Liver (tissue), 9 donors: ENCODE data around the gene ZNF408. TPM values are rescaled to one million over a fixed set of nuclear protein-coding genes. Genes with fewer than 3 reads are reported as not detected.
A peak's percentile ranks its signal among the peaks of the same experiment; 100 is the strongest.

Source experiments
- DNase-seq: peaks from one replicate; pipeline ENCODE4 v3.0.0-alpha.2; 2017; ENCODE audit warnings: low spot score
- H3K27ac ChIP-seq, 2 donors: one replicate each; pipeline ENCODE4 v1.7.0; 2013; ENCODE audit warnings: inconsistent platforms in 2 of 2, low read length in 2 of 2, control low read depth in 1 of 2, low read depth in 1 of 2, mild to moderate bottlenecking in 1 of 2
- H3K27me3 ChIP-seq, 4 donors: one replicate each; pipeline versions ENCODE4 v1.6.1 to v1.7.0; 2013; ENCODE audit warnings: low read length in 3 of 4, inconsistent platforms in 1 of 4, mild to moderate bottlenecking in 1 of 4, moderate library complexity in 1 of 4; ENCODE audit not compliant: control insufficient read depth in 4 of 4, insufficient read depth in 4 of 4
- H3K36me3 ChIP-seq, 4 donors: one replicate each; pipeline versions ENCODE4 v1.6.1 to v1.7.0; 2013; ENCODE audit warnings: low read length in 3 of 4, mild to moderate bottlenecking in 3 of 4, low read depth in 1 of 4, moderate library complexity in 1 of 4; ENCODE audit not compliant: control insufficient read depth in 4 of 4, insufficient read depth in 3 of 4
- H3K4me1 ChIP-seq, 4 donors: one replicate each; pipeline versions ENCODE4 v1.6.1 to v1.7.0; 2013; ENCODE audit warnings: low read length in 3 of 4, mild to moderate bottlenecking in 3 of 4, moderate library complexity in 1 of 4; ENCODE audit not compliant: control insufficient read depth in 4 of 4, insufficient read depth in 4 of 4
- H3K4me3 ChIP-seq, 3 donors: one replicate each; pipeline versions ENCODE4 v1.6.1 to v1.7.0; 2013; ENCODE audit warnings: low read length in 3 of 3, control low read depth in 1 of 3, low read depth in 1 of 3, mild to moderate bottlenecking in 1 of 3
- H3K9ac ChIP-seq, 2 donors: one replicate each; pipeline ENCODE4 v1.7.0; 2013; ENCODE audit warnings: low read length in 2 of 2, mild to moderate bottlenecking in 2 of 2, moderate library complexity in 2 of 2, control low read depth in 1 of 2, low read depth in 1 of 2
- H3K9me3 ChIP-seq, 4 donors: one replicate each; pipeline versions ENCODE4 v1.6.1 to v1.7.0; 2013; ENCODE audit warnings: low read length in 3 of 4; ENCODE audit not compliant: control insufficient read depth in 4 of 4
- ATF3 ChIP-seq: IDR thresholded peaks from 2 replicates; pipeline ENCODE4 v1.6.1; 2016; ENCODE audit warnings: antibody characterized with exemption
- CTCF ChIP-seq: fragments of 150-350 bp; IDR thresholded peaks from 2 replicates; pipeline ENCODE4 v1.5.1; 2017; ENCODE audit warnings: improper control_type of control experiment, low read depth, low read length; ENCODE audit not compliant: missing input control
- FOXA1 ChIP-seq: IDR thresholded peaks from 2 replicates; pipeline ENCODE4 v1.6.1; 2016; ENCODE audit warnings: antibody characterized with exemption
- FOXA2 ChIP-seq: IDR thresholded peaks from 2 replicates; pipeline ENCODE4 v1.6.1; 2016; ENCODE audit warnings: antibody characterized with exemption
- GABPA ChIP-seq, 2 donors: IDR thresholded peaks in 1 of 2; conservative IDR thresholded peaks in 1 of 2; 2 replicates each; pipeline ENCODE4 v1.6.1; 2016; ENCODE audit warnings: antibody characterized with exemption in 2 of 2, mild to moderate bottlenecking in 1 of 2, moderate library complexity in 1 of 2
- HNF4A ChIP-seq, 2 donors: conservative IDR thresholded peaks; 2 replicates each; pipeline ENCODE4 v1.6.1; 2016; ENCODE audit warnings: antibody characterized with exemption in 2 of 2, mild to moderate bottlenecking in 2 of 2
- HNF4G ChIP-seq: IDR thresholded peaks from 2 replicates; pipeline ENCODE4 v1.6.1; 2016; ENCODE audit warnings: antibody characterized with exemption
- JUND ChIP-seq, 2 donors: IDR thresholded peaks; 2 replicates each; pipeline ENCODE4 v1.6.1; 2016; ENCODE audit warnings: antibody characterized with exemption in 2 of 2
- MAX ChIP-seq: IDR thresholded peaks from 2 replicates; pipeline ENCODE4 v1.6.1; 2016; ENCODE audit warnings: antibody characterized with exemption
- NR2F2 ChIP-seq: IDR thresholded peaks from 2 replicates; pipeline ENCODE4 v1.6.1; 2016; ENCODE audit warnings: antibody characterized with exemption
- RAD21 ChIP-seq, 2 donors: IDR thresholded peaks; 2 replicates each; pipeline ENCODE4 v1.6.1; 2016; ENCODE audit warnings: antibody characterized with exemption in 2 of 2, mild to moderate bottlenecking in 2 of 2
- REST ChIP-seq: IDR thresholded peaks from 2 replicates; pipeline ENCODE4 v1.6.1; 2016; ENCODE audit warnings: antibody characterized with exemption, mild to moderate bottlenecking
- TAF1 ChIP-seq: conservative IDR thresholded peaks from 2 replicates; pipeline ENCODE4 v1.6.1; 2016; ENCODE audit warnings: antibody characterized with exemption, mild to moderate bottlenecking
- YY1 ChIP-seq: IDR thresholded peaks from 2 replicates; pipeline ENCODE4 v1.6.1; 2016; ENCODE audit warnings: antibody characterized with exemption, mild to moderate bottlenecking
- ZBTB33 ChIP-seq: IDR thresholded peaks from 2 replicates; pipeline ENCODE4 v1.6.1; 2016; ENCODE audit warnings: antibody characterized with exemption
- WGBS: extraction: QIAGEN DNeasy Blood & Tissue Kit; methylation state at CpG from one replicate; pipeline ENCODE4 v1.1.7; 2013; 5-methylcytosine and 5-hydroxymethylcytosine counted together
- polyA plus RNA-seq, 2 donors: library from polyadenylated mRNA; stranded (reverse) in 1 of 2; unstranded in 1 of 2; fragments of 200-250 nt in 1 of 2; fragments of >200 nt in 1 of 2; fragmentation: Nextera tagmentation in 1 of 2; extraction: Ambion mirVana in 1 of 2; gene quantifications; one replicate each; pipeline versions ENCODE4 v1.2.1 to v1.2.3, GENCODE V29; 2013 to 2015
- total RNA-seq, 2 donors: library from RNA; depleted of rRNA; stranded (reverse); fragments of >200 nt; gene quantifications; one replicate each; pipeline ENCODE4 v1.2.3, GENCODE V29; 2014
- donor health status: healthy.
- donor health status: healthy.
- donor health status: healthy.
- donor health status: healthy.
- donor health status: healthy.

ZNF408 gene
- total and polyA plus RNA-seq, 4 donors, result 3.4 to 8.4 (median 5.5) TPM

GRCh38 chr11:46729110-46730027, 28.5 kb downstream of the ZNF408 start:
- 83% methylated on average over 24 of the region's 24 CpGs for WGBS
- Histone ChIP-seq H3K9me3 (no peaks in the 10 kb centered on the region), H3K36me3 (peaks cover 14 to 68% (median 53%) of the 10 kb centered on the region in 4 donors), H3K4me3 (no peak overlapping the region), H3K27me3 (no peaks in the 10 kb centered on the region), H3K9ac (no peak overlapping the region), H3K4me1 (peaks cover 0 to 36% (median 18%) of the 10 kb centered on the region in 4 donors), H3K27ac (peak overlapping the region in 1 of 2 donors; percentile 11)
- no peak for DNase-seq
- no peak for TF ChIP-seq RAD21 (IDR thresholded peaks at IDR 0.05)
- TF ChIP-seq HNF4A (conservative IDR thresholded peaks at IDR 0.05), result no peak

GRCh38 chr11:46731545-46731944, 30.7 kb downstream of the ZNF408 start:
- WGBS, result 79% methylated on average over 4 of the region's 4 CpGs
- H3K9ac ChIP-seq, result no peak overlapping the region
- TF ChIP-seq YY1, result no peak
- TF ChIP-seq MAX, result no peak
- no peak for TF ChIP-seq GABPA (IDR thresholded peaks at IDR 0.05 in 1 of 2, conservative IDR thresholded peaks at IDR 0.05 in 1 of 2)
- no peak for TF ChIP-seq ZBTB33
- no peak for TF ChIP-seq RAD21 (IDR thresholded peaks at IDR 0.05)
- no peak for TF ChIP-seq REST
- TF ChIP-seq FOXA2, result no peak
- TF ChIP-seq HNF4A (conservative IDR thresholded peaks at IDR 0.05), result no peak
- no peak for TF ChIP-seq TAF1
- TF ChIP-seq HNF4G, result no peak
- no peak for TF ChIP-seq NR2F2
- TF ChIP-seq ATF3, result no peak
- no peak for TF ChIP-seq JUND (IDR thresholded peaks at IDR 0.05)
- no peak for TF ChIP-seq CTCF
- no peak for TF ChIP-seq FOXA1
- H3K27me3 ChIP-seq, result no peaks in the 10 kb centered on the region
- no peak for DNase-seq
- H3K9me3 ChIP-seq, result no peaks in the 10 kb centered on the region
- peaks cover 2 to 25% (median 12%) of the 10 kb centered on the region in 4 donors for H3K4me1 ChIP-seq
- no peak overlapping the region for H3K27ac ChIP-seq
- H3K4me3 ChIP-seq, result no peak overlapping the region
- peaks cover 13 to 64% (median 46%) of the 10 kb centered on the region in 4 donors for H3K36me3 ChIP-seq
